ENCODE results near the gene EPN2.

EPN2 gene

GRCh38 chr17:19242323-19242722 is 5.2 kb downstream of the EPN2 start:
- DNase-seq: no peak

- DNase-seq: no peak
Measured at GRCh38 chr17:19242926-19243325, 5.8 kb downstream of the EPN2 start.

- no peak for DNase-seq
Measured at GRCh38 chr17:19243838-19244237, 6.7 kb downstream of the EPN2 start.

- DNase-seq: no peak
Measured at GRCh38 chr17:19244357-19244756, 7.2 kb downstream of the EPN2 start.

GRCh38 chr17:19244781-19245180 is 7.6 kb downstream of the EPN2 start:
- DNase-seq: no peak

- DNase-seq: no peak
Measured at GRCh38 chr17:19247473-19247872, 10.3 kb downstream of the EPN2 start.

GRCh38 chr17:19248151-19248927 is 11.2 kb downstream of the EPN2 start:
- DNase-seq: no peak

- DNase-seq: no peak
Measured at GRCh38 chr17:19248928-19249574, 11.9 kb downstream of the EPN2 start.

- DNase-seq: no peak
Measured at GRCh38 chr17:19249681-19250080, 12.5 kb downstream of the EPN2 start.

- no peak for DNase-seq
Measured at GRCh38 chr17:19250421-19251173, 13.4 kb downstream of the EPN2 start.

GRCh38 chr17:19253112-19253511 is 15.9 kb downstream of the EPN2 start:
- DNase-seq: no peak

GRCh38 chr17:19254651-19255050 is 17.5 kb downstream of the EPN2 start:
- no peak for DNase-seq

GRCh38 chr17:19255279-19255678 is 18.1 kb downstream of the EPN2 start:
- DNase-seq: no peak

- no peak for DNase-seq
Measured at GRCh38 chr17:19258371-19258770, 21.2 kb downstream of the EPN2 start.

GRCh38 chr17:19260958-19261357 is 23.8 kb downstream of the EPN2 start:
- DNase-seq: no peak

- DNase-seq: no peak
Measured at GRCh38 chr17:19261426-19261825, 24.3 kb downstream of the EPN2 start.

GRCh38 chr17:19262650-19263631 is 25.8 kb downstream of the EPN2 start:
- no peak for DNase-seq

GRCh38 chr17:19263641-19264051 is 26.5 kb downstream of the EPN2 start:
- no peak for DNase-seq

GRCh38 chr17:19264268-19264667 is 27.1 kb downstream of the EPN2 start:
- no peak for DNase-seq

- DNase-seq: no peak
Measured at GRCh38 chr17:19264681-19265080, 27.5 kb downstream of the EPN2 start.

GRCh38 chr17:19265755-19266154 is 28.6 kb downstream of the EPN2 start:
- no peak for DNase-seq

- no peak for DNase-seq
Measured at GRCh38 chr17:19268611-19269010, 31.4 kb downstream of the EPN2 start.

- no peak for DNase-seq
Measured at GRCh38 chr17:19269106-19269505, 31.9 kb downstream of the EPN2 start.
